HG03558 (cell line): ENCODE results near the gene BICDL1.

ENCODE experiments used
- ATAC-seq: cut with Tn5 transposase; IDR thresholded peaks from one replicate; pipeline ENCODE4 v1.9.1; 2021; ENCODE audit warnings: moderate number of reproducible peaks; ENCODE audit not compliant: unreplicated experiment; ENCODE audit errors: extremely low read depth

The BICDL1 gene

GRCh38 chr12:120075034-120075616, 86.1 kb downstream of the BICDL1 start:
- ATAC-seq, result no peak

GRCh38 chr12:120076651-120077050, 87.6 kb downstream of the BICDL1 start:
- no peak for ATAC-seq

GRCh38 chr12:120077260-120077659, 88.2 kb downstream of the BICDL1 start:
- no peak for ATAC-seq

- no peak for ATAC-seq
These were observed 89.8 kb downstream of the BICDL1 start for GRCh38 chr12:120078868-120079267.

GRCh38 chr12:120079411-120080400, 90.7 kb downstream of the BICDL1 start:
- no peak for ATAC-seq

- ATAC-seq, result no peak
These were observed 92.6 kb downstream of the BICDL1 start for GRCh38 chr12:120081641-120082040.

GRCh38 chr12:120085920-120086645, 97.0 kb downstream of the BICDL1 start:
- no peak for ATAC-seq

GRCh38 chr12:120086801-120087621, 98.0 kb downstream of the BICDL1 start:
- ATAC-seq, result peak; percentile 92

GRCh38 chr12:120089105-120089504, 100.1 kb downstream of the BICDL1 start:
- no peak for ATAC-seq

GRCh38 chr12:120089796-120090195, 100.8 kb downstream of the BICDL1 start:
- no peak for ATAC-seq

GRCh38 chr12:120090206-120090605, 101.2 kb downstream of the BICDL1 start:
- ATAC-seq, result no peak

- ATAC-seq, result no peak
These were observed 101.7 kb downstream of the BICDL1 start for GRCh38 chr12:120090626-120091295.

- no peak for ATAC-seq
These were observed 102.5 kb downstream of the BICDL1 start for GRCh38 chr12:120091371-120092090.

- ATAC-seq, result no peak
These were observed 103.7 kb downstream of the BICDL1 start for GRCh38 chr12:120092551-120093335.

GRCh38 chr12:120093336-120093591, 104.2 kb downstream of the BICDL1 start:
- ATAC-seq, result no peak

- no peak for ATAC-seq
These were observed 104.7 kb downstream of the BICDL1 start for GRCh38 chr12:120093592-120094355.

- no peak for ATAC-seq
These were observed 105.4 kb downstream of the BICDL1 start for GRCh38 chr12:120094485-120094884.

GRCh38 chr12:120095331-120095730, 106.3 kb downstream of the BICDL1 start:
- no peak for ATAC-seq
